Prostate gland (tissue), 2 donors: ENCODE results near the gene ASCC2.

Experiments
- CTCF ChIP-seq, 4 experiments: fragments of 200-600 bp in 2 of 4; fragments of 450-650 bp in 2 of 4; sonication (generic) in 2 of 4; IDR thresholded peaks; 1 replicate in 3 of 4; 2 replicates in 1 of 4; pipeline ENCODE4 v1.5.1; 2016 to 2019; ENCODE audit warnings: antibody characterized with exemption in 4 of 4, mild to moderate bottlenecking in 2 of 4, moderate library complexity in 2 of 4
- POLR2A ChIP-seq: fragments of 450-650 bp; IDR thresholded peaks from one replicate; pipeline ENCODE4 v1.6.1; 2016; ENCODE audit warnings: antibody characterized with exemption, mild to moderate bottlenecking
- POLR2AphosphoS5 ChIP-seq: sonication (generic); formaldehyde crosslinking; IDR thresholded peaks from one replicate; pipeline ENCODE4 v1.6.1; 2017; ENCODE audit warnings: antibody characterized with exemption

GRCh38 chr22:29810216-29810615 lies 27.9 kb downstream of the ASCC2 start:
- no peak for TF ChIP-seq CTCF (IDR thresholded peaks at IDR 0.05)
- peak; percentile 64 for TF ChIP-seq POLR2AphosphoS5
- no peak for TF ChIP-seq POLR2A
